Measurements from ENCODE around the gene RAB36. TPM values are rescaled to one million over a fixed set of nuclear protein-coding genes. Genes with fewer than 3 reads are reported as not detected.
"Not testable (repeated sequence)": the region's sequence is repeated elsewhere in the genome, so short reads cannot be mapped to it uniquely, and the experiment has no call there.

RAB36 gene
- total RNA-seq, 1 donor from 2014 or later, result 2.2 TPM

- H3K27ac Mint-ChIP-seq (ENCODE audit: unreplicated experiment), result no peak overlapping the region
- no peaks in the 10 kb centered on the region for H3K36me3 Mint-ChIP-seq (ENCODE audit: low read depth, unreplicated experiment)
- H3K9me3 Mint-ChIP-seq (ENCODE audit: unreplicated experiment), result no peaks in the 10 kb centered on the region
- no peak for DNase-seq (ENCODE audit: low spot score)
- H3K4me1 Mint-ChIP-seq (ENCODE audit: unreplicated experiment), result no peaks in the 10 kb centered on the region
- no peak overlapping the region for H3K4me3 Mint-ChIP-seq (ENCODE audit: unreplicated experiment)
- no peak for TF ChIP-seq CTCF (IDR thresholded peaks at IDR 0.05; ENCODE audit: unreplicated experiment)
- H3K27me3 Mint-ChIP-seq (ENCODE audit: unreplicated experiment), result peaks cover 4% of the 10 kb centered on the region
These were observed 12.7 kb upstream of the RAB36 start for GRCh38 chr22:23132376-23133091.

GRCh38 chr22:23133922-23134321 is 11.4 kb upstream of the RAB36 start:
- H3K4me1 Mint-ChIP-seq (ENCODE audit: unreplicated experiment), result peaks cover 12% of the 10 kb centered on the region
- DNase-seq (ENCODE audit: low spot score), result no peak
- no peaks in the 10 kb centered on the region for H3K36me3 Mint-ChIP-seq (ENCODE audit: low read depth, unreplicated experiment)
- no peak overlapping the region for H3K27ac Mint-ChIP-seq (ENCODE audit: unreplicated experiment)
- TF ChIP-seq CTCF (IDR thresholded peaks at IDR 0.05; ENCODE audit: unreplicated experiment), result no peak
- H3K27me3 Mint-ChIP-seq (ENCODE audit: unreplicated experiment), result peaks cover 4% of the 10 kb centered on the region
- H3K4me3 Mint-ChIP-seq (ENCODE audit: unreplicated experiment), result no peak overlapping the region
- H3K9me3 Mint-ChIP-seq (ENCODE audit: unreplicated experiment), result no peaks in the 10 kb centered on the region

- peaks cover 12% of the 10 kb centered on the region for H3K4me1 Mint-ChIP-seq (ENCODE audit: unreplicated experiment)
- not testable (repeated sequence) for DNase-seq (ENCODE audit: low spot score); H3K4me3 Mint-ChIP-seq (ENCODE audit: unreplicated experiment); H3K36me3 Mint-ChIP-seq (ENCODE audit: low read depth, unreplicated experiment); H3K27me3 Mint-ChIP-seq (ENCODE audit: unreplicated experiment); H3K27ac Mint-ChIP-seq (ENCODE audit: unreplicated experiment); H3K9me3 Mint-ChIP-seq (ENCODE audit: unreplicated experiment)
These were observed 8.3 kb upstream of the RAB36 start for GRCh38 chr22:23136991-23137390.

GRCh38 chr22:23137468-23137867 is 7.8 kb upstream of the RAB36 start:
- H3K4me3 Mint-ChIP-seq (ENCODE audit: unreplicated experiment), result no peak overlapping the region
- DNase-seq (ENCODE audit: low spot score), result no peak
- H3K36me3 Mint-ChIP-seq (ENCODE audit: low read depth, unreplicated experiment), result no peaks in the 10 kb centered on the region
- no peaks in the 10 kb centered on the region for H3K9me3 Mint-ChIP-seq (ENCODE audit: unreplicated experiment)
- peaks cover 4% of the 10 kb centered on the region for H3K27me3 Mint-ChIP-seq (ENCODE audit: unreplicated experiment)
- H3K4me1 Mint-ChIP-seq (ENCODE audit: unreplicated experiment), result peaks cover 12% of the 10 kb centered on the region
- no peak for TF ChIP-seq CTCF (IDR thresholded peaks at IDR 0.05; ENCODE audit: unreplicated experiment)
- H3K27ac Mint-ChIP-seq (ENCODE audit: unreplicated experiment), result no peak overlapping the region

GRCh38 chr22:23137905-23138561 is 7.2 kb upstream of the RAB36 start:
- Mint-ChIP-seq H3K9me3 (ENCODE audit: unreplicated experiment) (no peaks in the 10 kb centered on the region), H3K4me1 (ENCODE audit: unreplicated experiment) (peaks cover 16% of the 10 kb centered on the region), H3K27me3 (ENCODE audit: unreplicated experiment) (peaks cover 9% of the 10 kb centered on the region), H3K27ac (ENCODE audit: unreplicated experiment) (no peak overlapping the region), H3K36me3 (ENCODE audit: low read depth, unreplicated experiment) (no peaks in the 10 kb centered on the region), H3K4me3 (ENCODE audit: unreplicated experiment) (no peak overlapping the region)
- DNase-seq (ENCODE audit: low spot score), result no peak
- TF ChIP-seq CTCF (IDR thresholded peaks at IDR 0.05; ENCODE audit: unreplicated experiment), result no peak

All from endothelial cell (in vitro differentiated cells).